22Rv1 (cell line): ENCODE measurements around the gene SPPL2B.

ENCODE experiments used
- CTCF ChIP-seq: fragments of 450-650 bp; IDR thresholded peaks from 2 replicates; pipeline ENCODE4 v1.5.1; 2017; ENCODE audit warnings: mild to moderate bottlenecking
- ZFX ChIP-seq: fragments of 450-650 bp; IDR thresholded peaks from 2 replicates; pipeline ENCODE4 v1.6.1; 2017; ENCODE audit warnings: antibody characterized with exemption, borderline replicate concordance

GRCh38 chr19:2328401-2329148 is at the start of gene SPPL2B, which contains the start of gene LSM7:
- no peak for TF ChIP-seq CTCF
- TF ChIP-seq ZFX = no peak
